Measurements from ENCODE around the gene MAPKAP1.

MAPKAP1 gene

GRCh38 chr9:125433461-125434011, 273.5 kb downstream of the MAPKAP1 start:
- DNase-seq (ENCODE audit: low spot score) (no peak), FAIRE-seq (no peak)

- DNase-seq (ENCODE audit: low spot score) (no peak), FAIRE-seq (no peak)
These were observed 274.2 kb downstream of the MAPKAP1 start for GRCh38 chr9:125432715-125433385.

- DNase-seq (ENCODE audit: low spot score) (no peak), FAIRE-seq (no peak)
These were observed 275.2 kb downstream of the MAPKAP1 start for GRCh38 chr9:125431741-125432271.

GRCh38 chr9:125431012-125431305, 276.0 kb downstream of the MAPKAP1 start:
- no peak for FAIRE-seq
- no peak for DNase-seq (ENCODE audit: low spot score)

GRCh38 chr9:125430161-125431011, 276.6 kb downstream of the MAPKAP1 start:
- FAIRE-seq (no peak), DNase-seq (ENCODE audit: low spot score) (no peak)

- no peak for FAIRE-seq
These were observed 277.4 kb downstream of the MAPKAP1 start for GRCh38 chr9:125429476-125430160.

GRCh38 chr9:125428902-125429467, 278.0 kb downstream of the MAPKAP1 start:
- DNase-seq (ENCODE audit: low spot score) (no peak), FAIRE-seq (no peak)

More at GRCh38 chr9:125429476-125430160, 277.4 kb downstream of the MAPKAP1 start:
- DNase-seq (ENCODE audit: low spot score), result no peak

- DNase-seq (ENCODE audit: low spot score), result peak; percentile 51
- FAIRE-seq, result no peak
These were observed 278.7 kb downstream of the MAPKAP1 start for GRCh38 chr9:125428060-125428901.

GRCh38 chr9:125427556-125427955, 279.5 kb downstream of the MAPKAP1 start:
- DNase-seq (ENCODE audit: low spot score), result no peak
- FAIRE-seq, result no peak

GRCh38 chr9:125426926-125427325, 280.1 kb downstream of the MAPKAP1 start:
- DNase-seq (ENCODE audit: low spot score), result no peak

GRCh38 chr9:125425901-125426515, 281.0 kb downstream of the MAPKAP1 start:
- FAIRE-seq (no peak), DNase-seq (ENCODE audit: low spot score) (no peak)

More at GRCh38 chr9:125426926-125427325, 280.1 kb downstream of the MAPKAP1 start:
- FAIRE-seq, result no peak

- DNase-seq (ENCODE audit: low spot score) (no peak), FAIRE-seq (no peak)
These were observed 281.7 kb downstream of the MAPKAP1 start for GRCh38 chr9:125425170-125425897.

GRCh38 chr9:125423964-125424363, 283.0 kb downstream of the MAPKAP1 start:
- no peak for FAIRE-seq

GRCh38 chr9:125422853-125423252, 284.2 kb downstream of the MAPKAP1 start:
- FAIRE-seq, result no peak
- DNase-seq (ENCODE audit: low spot score), result no peak

More at GRCh38 chr9:125423964-125424363, 283.0 kb downstream of the MAPKAP1 start:
- DNase-seq (ENCODE audit: low spot score), result no peak

- DNase-seq (ENCODE audit: low spot score) (no peak), FAIRE-seq (no peak)
These were observed 285.3 kb downstream of the MAPKAP1 start for GRCh38 chr9:125421591-125422181.

- no peak for FAIRE-seq
- no peak for DNase-seq (ENCODE audit: low spot score)
These were observed 285.8 kb downstream of the MAPKAP1 start for GRCh38 chr9:125421166-125421565.

GRCh38 chr9:125418404-125418803, 288.6 kb downstream of the MAPKAP1 start:
- DNase-seq (ENCODE audit: low spot score) (no peak), FAIRE-seq (no peak)

GRCh38 chr9:125416517-125416916, 290.5 kb downstream of the MAPKAP1 start:
- no peak for FAIRE-seq
- DNase-seq (ENCODE audit: low spot score), result no peak

Measured in urothelium cell line (cell line).